Colon (tissue), 2 donors: ENCODE results near the gene SIGLEC11.
"Not testable (repeated sequence)": the region's sequence is repeated elsewhere in the genome, so short reads cannot be mapped to it uniquely, and the experiment has no call there.

Source experiments
- FAIRE-seq: peaks from 2 replicates; lab custom pipeline; 2012; peaks lifted over from hg19 to GRCh38; lab: Jason Lieb, UNC
- donor health status: control.
- donor health status: control.

The SIGLEC11 gene, protein sequence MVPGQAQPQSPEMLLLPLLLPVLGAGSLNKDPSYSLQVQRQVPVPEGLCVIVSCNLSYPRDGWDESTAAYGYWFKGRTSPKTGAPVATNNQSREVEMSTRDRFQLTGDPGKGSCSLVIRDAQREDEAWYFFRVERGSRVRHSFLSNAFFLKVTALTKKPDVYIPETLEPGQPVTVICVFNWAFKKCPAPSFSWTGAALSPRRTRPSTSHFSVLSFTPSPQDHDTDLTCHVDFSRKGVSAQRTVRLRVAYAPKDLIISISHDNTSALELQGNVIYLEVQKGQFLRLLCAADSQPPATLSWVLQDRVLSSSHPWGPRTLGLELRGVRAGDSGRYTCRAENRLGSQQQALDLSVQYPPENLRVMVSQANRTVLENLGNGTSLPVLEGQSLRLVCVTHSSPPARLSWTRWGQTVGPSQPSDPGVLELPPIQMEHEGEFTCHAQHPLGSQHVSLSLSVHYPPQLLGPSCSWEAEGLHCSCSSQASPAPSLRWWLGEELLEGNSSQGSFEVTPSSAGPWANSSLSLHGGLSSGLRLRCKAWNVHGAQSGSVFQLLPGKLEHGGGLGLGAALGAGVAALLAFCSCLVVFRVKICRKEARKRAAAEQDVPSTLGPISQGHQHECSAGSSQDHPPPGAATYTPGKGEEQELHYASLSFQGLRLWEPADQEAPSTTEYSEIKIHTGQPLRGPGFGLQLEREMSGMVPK

DNA sequence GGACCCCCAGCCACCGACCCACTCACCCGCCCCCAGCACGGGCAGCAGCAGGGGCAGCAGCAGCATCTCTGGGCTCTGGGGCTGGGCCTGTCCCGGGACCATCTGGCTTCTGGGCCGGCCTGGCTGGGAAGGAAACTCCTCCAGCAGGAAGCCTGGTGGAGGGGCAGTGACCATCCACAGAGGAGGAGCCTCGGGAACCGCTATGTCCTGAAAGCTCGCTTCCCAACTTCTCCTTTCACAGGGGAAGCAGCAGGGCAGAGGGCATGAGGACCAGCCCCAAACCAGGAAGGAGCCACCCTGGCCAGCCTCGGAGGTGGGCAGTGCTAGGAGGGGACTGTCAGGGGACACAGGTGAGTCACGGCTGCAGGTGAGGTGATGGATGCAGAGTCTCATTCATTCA lies at the start of gene SIGLEC11:
TSS of gene SIGLEC11 (minus strand) at position 193 of the 400 bp plus-strand sequence. CDS start at position 102, 91 bp downstream.
- not testable (repeated sequence) for FAIRE-seq

DNA sequence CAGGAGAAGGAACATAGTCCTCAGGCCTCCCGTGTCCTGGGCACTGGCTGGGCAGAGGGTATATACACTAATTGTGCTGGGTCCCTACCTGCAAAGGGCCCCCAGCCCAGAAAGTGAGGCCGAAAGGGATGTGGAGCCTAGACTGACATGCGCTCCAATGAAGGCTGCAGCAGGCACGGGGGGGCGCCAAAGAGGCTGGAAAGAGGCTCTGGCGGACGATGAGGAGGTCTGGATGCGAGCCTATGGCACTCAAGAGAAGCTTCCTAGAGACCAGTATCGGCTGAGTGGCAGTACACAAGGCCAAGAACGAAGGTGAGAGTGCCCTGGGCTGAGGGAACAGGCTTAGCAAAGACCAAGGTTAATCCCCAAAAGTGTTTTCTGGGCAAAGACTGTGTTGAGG lies 47.6 kb upstream of the SIGLEC11 start:
- no peak for FAIRE-seq

DNA sequence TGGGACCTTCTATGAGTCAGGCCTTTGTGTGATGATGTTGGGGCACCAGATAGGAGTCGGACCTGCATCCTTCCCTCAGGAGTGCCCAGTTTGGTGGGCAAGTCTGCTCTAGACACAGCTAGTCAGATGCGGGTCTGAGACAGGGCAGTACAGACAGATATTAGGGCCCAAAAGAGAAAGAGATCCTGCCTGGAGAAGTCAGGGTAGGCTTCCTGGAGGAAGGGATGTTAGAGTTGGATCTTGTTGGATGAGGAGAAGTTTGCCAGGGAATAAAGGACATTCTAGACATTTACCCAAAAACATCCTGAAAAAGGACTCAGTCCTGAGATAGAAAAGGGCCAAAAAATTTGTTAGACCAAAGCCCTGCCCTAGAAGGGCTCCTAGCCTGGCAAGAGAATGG lies 47.0 kb upstream of the SIGLEC11 start:
- FAIRE-seq, result no peak

GRCh38 chr19:50007170-50007569 lies 46.2 kb upstream of the SIGLEC11 start:
- no peak for FAIRE-seq

DNA sequence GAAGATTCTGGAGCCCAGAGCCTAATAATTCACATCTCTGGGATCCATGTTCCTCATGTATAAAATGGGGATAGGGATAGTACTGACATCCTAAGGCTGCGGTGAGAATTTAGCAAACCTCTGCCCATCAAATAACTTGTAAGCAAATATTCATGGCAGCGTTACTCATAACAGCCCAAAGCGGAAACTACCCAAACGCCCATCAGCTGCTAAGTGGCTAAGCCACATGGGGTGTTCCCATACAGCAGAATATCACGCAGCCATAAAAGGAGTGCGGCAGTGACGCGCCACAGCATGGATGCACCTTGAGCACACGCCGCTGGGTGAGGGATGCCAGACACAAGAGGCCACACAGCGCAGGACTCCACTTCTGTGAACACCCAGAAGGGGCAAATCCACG lies 44.5 kb upstream of the SIGLEC11 start:
- FAIRE-seq, result no peak

GRCh38 chr19:50003810-50004419 lies 42.9 kb upstream of the SIGLEC11 start:
- FAIRE-seq, result no peak

DNA sequence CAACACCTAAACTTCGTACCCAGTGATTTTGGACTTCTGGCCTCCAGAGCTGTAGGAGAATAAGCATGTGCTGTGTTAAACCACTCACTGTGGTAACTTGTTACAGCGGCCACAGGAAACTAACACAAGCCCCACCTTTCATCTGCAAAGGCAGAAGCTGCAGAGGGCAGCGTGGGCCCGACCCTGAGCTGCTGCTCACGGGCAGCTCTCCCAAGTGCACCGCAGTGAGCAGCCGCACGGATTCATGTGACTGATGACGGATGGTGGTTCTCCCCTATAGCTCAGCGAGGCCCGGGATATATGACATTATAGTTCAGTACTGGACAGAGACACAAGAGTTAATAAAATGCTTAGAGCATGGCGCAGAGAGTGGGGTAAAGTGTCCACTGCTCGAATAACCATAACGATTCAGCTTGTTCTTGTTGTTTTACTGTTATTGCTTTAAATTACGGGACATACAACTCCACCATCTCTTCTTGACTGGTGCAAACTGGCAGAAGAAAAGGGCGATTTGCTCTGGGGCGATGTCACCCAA lies 42.3 kb upstream of the SIGLEC11 start:
- FAIRE-seq, result no peak

DNA sequence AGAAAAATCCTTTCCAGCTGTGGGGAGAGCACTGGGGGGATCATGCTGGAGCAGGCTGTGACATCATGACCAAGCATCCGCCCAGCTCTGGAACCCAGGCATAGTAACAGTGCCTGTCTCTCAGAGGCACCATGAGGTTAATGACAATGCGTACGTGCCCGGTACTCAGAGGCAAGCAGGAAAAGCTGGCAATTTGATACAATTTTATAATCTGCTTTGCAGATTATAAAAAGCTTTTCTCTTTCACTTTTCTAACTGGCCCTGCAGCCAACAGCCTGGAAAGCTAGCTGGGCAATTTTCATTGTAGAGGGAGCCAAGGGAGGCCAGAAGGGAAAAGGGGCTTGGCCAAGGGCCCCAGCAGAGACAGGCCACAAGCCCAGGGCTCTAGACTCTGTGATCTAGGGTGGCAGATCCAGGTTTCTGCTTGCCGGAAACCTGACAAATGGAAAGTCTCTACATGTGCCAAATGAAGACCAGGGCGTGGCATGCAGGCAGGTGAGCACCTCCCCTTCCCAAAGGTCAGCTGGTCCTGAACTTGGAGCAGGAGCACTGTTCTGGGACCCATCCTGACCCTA lies 41.5 kb upstream of the SIGLEC11 start:
- no peak for FAIRE-seq

GRCh38 chr19:50001775-50002174 lies 40.8 kb upstream of the SIGLEC11 start:
- FAIRE-seq, result no peak

GRCh38 chr19:50000841-50001557 lies 40.0 kb upstream of the SIGLEC11 start:
- no peak for FAIRE-seq

- FAIRE-seq, result no peak
These were observed 39.3 kb upstream of the SIGLEC11 start for GRCh38 chr19:50000038-50000840.

- FAIRE-seq, result no peak
These were observed 38.5 kb upstream of the SIGLEC11 start for GRCh38 chr19:49999371-50000010.

GRCh38 chr19:49997709-49998108 lies 36.7 kb upstream of the SIGLEC11 start:
- FAIRE-seq, result no peak

GRCh38 chr19:49988433-49988832 lies 27.5 kb upstream of the SIGLEC11 start:
- FAIRE-seq, result no peak

- no peak for FAIRE-seq
These were observed 27.0 kb upstream of the SIGLEC11 start for GRCh38 chr19:49988007-49988406.

- no peak for FAIRE-seq
These were observed 26.3 kb upstream of the SIGLEC11 start for GRCh38 chr19:49987159-49987698.

- no peak for FAIRE-seq
These were observed 25.4 kb upstream of the SIGLEC11 start for GRCh38 chr19:49986354-49986753.

GRCh38 chr19:49985871-49986270 lies 24.9 kb upstream of the SIGLEC11 start:
- no peak for FAIRE-seq

DNA sequence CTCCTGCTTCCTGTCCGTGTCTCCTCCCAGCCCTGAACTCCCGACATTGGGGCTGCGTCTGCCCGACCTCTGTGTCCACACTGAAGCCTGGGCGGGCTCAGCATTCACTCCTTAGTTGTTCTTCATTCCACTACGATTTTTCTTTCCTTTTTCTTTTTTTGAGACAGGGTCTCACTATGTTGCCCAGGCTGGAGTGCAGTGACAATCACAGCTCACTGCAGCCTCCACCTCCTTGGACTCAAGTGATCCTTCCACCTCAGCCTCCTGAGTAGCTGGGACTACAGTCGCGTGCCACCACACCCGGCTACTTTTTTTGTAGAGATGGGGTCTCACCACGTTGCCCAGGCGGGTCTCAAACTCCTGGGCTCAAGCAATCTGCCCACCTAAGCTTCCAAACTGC lies 23.5 kb upstream of the SIGLEC11 start:
- no peak for FAIRE-seq

GRCh38 chr19:49983645-49984229 lies 22.8 kb upstream of the SIGLEC11 start:
- FAIRE-seq, result no peak
